Suppressor macrophage treated with lipopolysaccharide for 4 hours (primary cell): ENCODE data around the gene SCLY.
"Not testable (repeated sequence)": the region's sequence is repeated elsewhere in the genome, so short reads cannot be mapped to it uniquely, and the experiment has no call there.

Experiments
- DNase-seq: peaks from one replicate; pipeline ENCODE4 v3.0.0-alpha.2; 2020

SCLY gene, protein sequence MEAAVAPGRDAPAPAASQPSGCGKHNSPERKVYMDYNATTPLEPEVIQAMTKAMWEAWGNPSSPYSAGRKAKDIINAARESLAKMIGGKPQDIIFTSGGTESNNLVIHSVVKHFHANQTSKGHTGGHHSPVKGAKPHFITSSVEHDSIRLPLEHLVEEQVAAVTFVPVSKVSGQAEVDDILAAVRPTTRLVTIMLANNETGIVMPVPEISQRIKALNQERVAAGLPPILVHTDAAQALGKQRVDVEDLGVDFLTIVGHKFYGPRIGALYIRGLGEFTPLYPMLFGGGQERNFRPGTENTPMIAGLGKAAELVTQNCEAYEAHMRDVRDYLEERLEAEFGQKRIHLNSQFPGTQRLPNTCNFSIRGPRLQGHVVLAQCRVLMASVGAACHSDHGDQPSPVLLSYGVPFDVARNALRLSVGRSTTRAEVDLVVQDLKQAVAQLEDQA

DNA sequence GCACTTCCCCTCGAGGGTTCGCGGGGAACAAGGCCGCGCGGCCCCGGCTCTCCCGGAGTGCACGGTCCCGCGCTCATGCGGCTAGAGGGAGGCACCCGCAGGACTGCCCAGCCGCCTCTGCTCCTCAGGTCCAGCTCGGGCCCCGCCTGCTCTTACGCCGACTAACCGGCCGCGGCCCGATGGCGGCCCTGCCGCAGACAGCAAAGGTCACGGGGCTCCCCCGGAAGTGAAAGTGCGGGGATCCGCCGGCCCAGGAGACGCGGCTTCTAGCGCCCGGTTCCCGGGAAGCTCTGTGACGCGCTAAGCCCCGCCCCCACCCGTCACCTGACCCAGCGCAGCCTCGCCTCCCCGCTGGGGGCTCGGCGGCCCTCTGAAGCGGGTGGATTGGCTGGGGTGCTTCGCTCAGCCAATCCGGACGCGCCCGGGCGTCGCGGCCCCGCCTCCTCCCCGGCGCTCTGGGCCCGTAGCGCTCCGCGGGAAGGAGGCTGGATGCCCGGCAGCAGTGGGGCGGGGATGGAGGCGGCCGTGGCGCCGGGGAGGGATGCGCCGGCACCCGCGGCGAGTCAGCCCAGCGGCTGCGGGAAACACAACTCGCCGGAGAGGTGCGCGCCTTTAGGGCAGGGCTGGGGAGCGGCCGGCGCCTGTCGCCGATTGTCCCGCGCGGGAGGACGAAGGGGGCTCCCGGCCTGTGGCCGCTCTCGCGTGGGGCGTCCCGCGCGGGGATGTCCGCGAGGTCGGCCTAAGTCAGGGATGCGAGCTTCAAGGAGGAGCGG is at the start of gene SCLY:
Gene SCLY, plus strand, starts transcription at position 460 of the 773 bp plus-strand sequence. Its CDS starts 54 bp downstream, at position 514.
- peak; percentile 99 for DNase-seq

DNA sequence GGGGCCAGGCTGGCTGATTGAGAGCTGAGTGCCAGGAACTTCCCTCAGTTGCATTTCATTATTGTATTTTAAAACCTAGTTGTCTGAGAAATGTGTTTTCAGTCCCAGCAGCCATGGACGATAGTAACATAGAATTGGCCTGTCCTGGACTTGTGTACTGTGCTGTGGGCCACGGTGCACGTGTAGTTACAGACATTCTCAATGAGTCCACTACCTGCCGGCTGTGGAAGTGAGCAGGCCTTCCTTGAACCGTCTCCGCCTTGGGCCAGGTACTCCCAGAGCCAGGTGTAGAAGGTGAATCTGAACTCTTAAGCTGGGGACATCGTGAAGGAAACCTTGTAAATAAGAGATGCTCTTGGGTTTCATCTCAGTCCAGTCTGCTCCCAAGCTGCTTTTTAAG is 47.0 kb upstream of the SCLY start:
- DNase-seq = no peak

DNA sequence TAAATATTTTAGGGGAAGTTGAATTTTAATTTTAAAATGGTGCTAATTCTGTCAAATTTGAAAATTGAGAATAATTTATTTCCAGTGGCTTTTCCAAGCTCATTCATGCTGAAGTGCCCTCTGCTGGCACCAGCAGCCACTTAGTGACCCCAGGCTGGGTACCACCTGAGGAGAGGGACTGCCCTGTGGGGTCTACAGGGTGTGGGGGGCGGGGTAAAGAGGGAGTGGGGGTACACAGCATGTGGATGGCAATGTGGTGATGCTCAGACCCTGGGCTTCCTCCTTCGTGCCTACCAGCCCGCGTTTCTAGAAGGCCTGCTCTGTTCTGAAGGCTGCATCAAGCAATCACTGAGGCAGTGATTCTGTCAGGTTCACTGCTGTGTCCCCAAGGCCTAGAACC is 45.1 kb upstream of the SCLY start:
- no peak for DNase-seq

DNA sequence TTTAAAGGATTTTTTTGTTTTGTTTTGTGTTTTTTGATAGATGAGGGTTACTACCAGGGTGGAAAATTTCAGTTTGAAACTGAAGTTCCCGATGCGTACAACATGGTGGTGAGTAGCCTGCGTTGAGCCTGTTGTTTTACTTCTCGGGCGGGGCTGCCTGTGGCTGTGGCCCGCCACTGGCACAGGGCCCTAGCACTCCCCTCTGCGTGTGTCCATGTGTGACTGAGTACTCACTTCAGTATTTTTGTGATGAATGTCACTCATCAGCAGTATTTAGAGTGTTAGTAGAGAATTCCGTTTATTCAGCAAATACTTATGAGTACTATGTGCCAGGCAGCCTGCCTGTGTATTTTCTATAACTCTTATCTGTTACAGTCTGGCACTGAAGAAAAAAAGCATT is 44.3 kb upstream of the SCLY start:
- DNase-seq = no peak

DNA sequence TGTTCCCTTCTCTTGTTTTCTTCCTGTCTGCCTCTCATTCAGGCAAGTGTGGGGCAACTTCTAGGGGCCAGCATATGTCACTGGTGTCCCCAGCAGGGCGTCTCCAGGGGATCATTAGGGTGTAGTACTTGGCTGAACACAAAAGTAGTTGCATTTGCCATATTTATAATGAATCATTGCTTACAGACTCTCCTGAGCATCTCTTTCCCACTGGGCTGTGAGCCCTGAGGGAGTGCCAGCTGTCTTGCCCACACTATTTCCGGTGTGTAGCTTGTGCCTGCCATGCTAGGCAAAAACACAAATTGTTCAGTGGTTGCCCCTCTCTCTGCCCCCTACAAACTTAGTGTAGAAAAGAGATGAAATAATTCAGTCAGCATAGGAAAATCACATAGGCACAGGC is 40.8 kb upstream of the SCLY start:
- no peak for DNase-seq

DNA sequence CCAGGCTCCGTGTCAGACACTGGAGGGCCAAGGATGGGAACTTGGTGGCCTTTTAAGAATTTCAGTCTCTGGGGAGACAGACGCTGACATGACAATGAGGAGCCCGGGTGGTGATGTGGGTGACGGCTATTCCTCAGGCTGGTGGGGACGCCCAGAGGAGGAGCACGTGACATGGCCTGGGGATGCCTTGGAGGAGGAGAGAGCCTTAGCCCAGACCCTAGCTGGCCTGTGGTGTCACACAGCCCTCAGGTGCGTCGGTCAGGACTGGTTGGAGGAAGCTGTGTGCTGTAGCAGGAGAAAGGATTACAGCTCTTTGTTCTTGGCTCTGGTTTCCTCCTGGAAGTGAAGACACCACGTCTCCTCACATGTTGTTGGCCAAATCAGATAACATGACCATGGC is 40.0 kb upstream of the SCLY start:
- no peak for DNase-seq

DNA sequence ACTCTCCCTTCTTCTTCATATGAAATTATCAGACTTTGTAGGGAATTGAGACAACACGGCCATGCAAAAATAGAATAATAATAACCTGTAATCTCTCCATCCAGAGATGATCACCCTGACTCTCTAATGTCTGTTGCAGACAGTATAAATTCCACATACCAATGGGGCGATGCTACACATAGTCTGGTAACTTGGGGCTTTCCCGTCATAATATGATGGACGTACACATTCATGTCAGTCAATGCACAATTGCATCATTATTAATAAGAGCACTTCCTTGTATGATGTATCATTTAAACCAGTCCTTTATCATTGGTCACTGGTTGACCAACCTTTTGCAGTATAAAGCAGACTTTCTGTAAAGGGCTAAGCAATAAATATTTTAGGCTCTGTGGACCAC is 39.5 kb upstream of the SCLY start:
- peak; percentile 9 for DNase-seq

DNA sequence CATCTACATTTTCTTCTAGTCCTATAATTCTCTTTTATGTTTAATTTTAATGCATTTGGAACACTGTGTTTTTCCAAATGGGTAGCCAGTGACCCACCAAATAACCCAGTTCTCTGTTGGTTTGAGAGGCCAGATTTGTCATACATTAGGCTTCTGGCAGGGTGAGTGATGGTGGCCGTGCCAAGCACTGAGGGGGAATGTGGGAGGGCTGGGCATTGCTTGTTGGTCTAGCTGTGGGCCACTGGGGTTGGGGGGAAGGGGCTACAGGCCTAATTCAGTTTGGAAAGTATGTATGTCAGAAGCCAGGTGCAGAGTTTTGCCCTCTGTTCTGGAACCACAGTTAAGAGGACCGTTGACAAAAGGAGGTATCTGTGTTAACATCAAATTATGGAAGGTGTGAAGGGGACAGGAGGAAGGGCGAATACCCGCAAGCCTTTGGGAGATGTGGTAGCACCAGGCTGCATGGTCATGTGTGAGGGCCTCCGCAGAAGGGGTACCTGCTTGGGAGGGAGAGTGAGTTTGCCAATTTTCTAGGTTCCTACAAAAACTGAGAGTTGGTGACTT is 38.1 kb upstream of the SCLY start:
- DNase-seq = no peak

DNA sequence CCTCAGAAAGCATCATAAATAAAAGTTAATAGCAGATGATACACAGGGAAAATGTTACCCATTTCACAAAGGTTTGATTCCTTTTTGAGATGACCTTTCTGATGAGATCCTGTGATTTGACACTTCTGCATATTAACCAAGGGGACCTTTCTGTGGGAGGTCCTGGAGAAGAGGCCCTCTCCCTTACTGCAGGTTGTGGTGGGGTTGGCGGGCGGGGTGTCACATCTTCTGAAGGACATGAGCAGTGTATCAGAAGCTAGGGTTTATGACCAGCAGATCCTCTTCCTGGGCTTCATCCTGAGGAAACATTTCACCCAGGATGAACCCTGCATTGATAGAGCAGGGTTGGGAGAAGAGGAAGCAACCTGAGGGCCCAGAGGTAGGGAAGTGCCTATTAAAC is 37.2 kb upstream of the SCLY start:
- no peak for DNase-seq

DNA sequence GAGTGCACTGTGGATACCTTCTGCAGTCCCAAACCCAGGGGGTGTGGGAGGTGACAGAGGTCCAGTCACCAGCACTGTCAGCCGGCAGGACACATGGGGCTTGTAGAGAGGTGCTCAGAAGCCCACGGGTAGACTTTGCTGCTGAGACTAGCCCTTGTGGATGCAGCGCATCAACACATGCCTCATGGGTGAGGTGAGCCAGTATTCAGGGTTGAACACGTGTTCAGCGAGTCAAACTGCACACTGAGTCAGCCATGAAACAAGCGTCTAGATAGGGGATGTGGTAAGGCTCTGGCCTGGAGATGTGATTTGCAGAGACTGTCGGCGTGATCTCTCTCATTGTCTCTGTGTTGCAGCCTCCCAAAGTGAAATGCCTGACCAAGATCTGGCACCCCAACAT is 35.8 kb upstream of the SCLY start:
- DNase-seq = peak; percentile 14

DNA sequence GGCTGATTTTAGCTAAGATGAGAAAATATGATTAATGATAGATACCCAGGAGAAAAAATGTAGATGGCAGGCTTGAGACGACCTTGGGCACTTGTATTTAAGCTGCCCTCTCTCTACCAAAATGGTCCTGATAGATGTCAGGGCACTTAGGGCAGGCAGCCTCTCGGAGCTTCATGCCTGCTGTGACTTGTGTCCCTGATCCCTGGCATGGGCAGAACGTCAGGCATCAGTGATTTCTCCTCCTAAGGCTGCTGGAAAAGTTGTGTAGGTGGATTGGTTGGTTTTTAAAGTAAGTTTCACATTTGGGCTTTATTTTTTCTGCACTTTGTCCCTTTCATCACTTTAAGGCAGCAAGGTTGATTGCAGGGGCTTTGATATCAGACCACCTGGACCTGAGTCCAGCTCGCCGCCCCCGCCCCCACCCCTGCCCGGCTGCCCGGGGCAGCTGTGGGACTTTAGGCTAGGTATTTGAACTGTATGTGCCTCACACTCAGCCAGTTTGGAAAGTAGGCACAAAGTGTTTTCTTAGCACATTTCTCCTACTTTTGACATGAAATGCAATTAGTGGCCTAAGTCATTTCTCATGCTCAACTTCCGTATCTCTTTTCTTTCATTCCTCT is 35.0 kb upstream of the SCLY start:
- DNase-seq = no peak

DNA sequence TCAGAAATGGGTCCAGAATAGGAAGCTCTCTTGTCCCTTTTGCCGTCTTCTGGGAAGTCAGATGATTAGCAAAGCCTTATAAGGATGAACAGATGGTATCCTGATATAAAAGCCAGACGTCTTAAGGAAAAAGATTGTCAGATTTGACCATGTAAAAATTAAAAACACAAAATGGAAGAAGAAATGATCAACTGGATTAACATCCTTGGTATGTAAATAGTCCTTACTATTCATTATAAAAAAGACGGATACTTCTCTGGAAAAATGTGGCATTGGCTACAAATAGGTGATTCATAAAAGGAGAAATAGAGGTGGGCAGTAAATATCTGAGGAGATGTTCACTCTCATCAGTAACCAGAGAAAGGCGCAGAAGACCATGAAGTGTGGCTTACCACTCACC is 33.7 kb upstream of the SCLY start:
- no peak for DNase-seq

DNA sequence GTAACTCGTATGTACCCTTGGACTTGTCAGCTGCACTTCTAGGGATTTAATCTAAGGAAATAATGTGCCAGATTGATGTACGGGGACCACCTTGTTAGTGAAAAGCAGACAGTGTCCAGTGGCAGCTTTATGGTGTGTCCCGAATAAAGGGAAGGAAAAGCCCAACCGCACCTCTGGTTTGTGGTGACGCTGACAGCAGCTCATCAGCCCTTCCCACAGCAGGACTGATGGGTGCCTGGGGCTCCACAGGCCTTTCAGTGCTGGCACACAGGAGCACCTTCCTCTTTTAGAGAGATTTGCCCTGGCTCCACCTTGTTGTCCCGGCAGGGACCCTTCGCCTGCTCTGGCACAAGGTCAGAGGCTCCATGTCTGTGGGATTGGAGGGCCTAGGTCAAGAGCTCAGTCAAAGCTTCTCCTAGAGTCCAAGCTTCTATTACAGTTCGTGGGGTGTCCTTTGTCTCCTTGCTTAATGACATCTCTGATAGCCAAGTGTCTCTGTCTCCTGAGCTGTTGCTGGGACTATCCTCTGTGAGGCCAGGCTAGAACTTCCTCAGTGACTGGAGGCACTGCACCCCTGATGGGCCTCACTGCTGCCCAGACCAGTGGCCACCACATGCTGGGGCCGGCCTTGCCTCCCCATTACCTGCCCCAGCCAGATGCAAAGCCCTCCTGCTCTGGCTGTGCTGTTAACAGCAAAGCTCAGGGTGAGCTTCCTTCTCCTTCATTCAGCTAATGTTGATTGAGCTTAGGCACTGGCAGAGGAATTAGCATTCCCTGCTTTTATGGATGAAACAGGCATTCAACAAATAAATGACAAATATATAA is 33.0 kb upstream of the SCLY start:
- DNase-seq = peak; percentile 19

DNA sequence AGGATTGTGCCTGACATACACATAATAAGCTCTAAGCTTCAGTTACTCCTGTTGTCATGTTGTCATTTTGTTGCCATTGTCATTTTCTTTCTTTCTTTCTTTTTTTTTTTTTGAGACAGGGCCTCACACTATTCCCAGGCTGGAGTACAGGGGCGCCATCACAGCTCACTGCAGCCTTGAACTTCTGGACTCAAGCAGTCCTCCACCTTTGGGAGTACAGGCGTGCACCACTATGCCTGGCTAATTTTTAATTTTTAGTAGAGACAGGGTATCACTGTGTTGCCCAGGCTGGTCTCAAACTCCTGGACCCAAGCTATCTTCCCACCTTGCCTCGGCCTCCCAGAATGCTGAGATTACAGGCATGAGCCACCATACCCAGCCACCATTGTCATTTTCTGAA is 30.9 kb upstream of the SCLY start:
- DNase-seq = no peak

DNA sequence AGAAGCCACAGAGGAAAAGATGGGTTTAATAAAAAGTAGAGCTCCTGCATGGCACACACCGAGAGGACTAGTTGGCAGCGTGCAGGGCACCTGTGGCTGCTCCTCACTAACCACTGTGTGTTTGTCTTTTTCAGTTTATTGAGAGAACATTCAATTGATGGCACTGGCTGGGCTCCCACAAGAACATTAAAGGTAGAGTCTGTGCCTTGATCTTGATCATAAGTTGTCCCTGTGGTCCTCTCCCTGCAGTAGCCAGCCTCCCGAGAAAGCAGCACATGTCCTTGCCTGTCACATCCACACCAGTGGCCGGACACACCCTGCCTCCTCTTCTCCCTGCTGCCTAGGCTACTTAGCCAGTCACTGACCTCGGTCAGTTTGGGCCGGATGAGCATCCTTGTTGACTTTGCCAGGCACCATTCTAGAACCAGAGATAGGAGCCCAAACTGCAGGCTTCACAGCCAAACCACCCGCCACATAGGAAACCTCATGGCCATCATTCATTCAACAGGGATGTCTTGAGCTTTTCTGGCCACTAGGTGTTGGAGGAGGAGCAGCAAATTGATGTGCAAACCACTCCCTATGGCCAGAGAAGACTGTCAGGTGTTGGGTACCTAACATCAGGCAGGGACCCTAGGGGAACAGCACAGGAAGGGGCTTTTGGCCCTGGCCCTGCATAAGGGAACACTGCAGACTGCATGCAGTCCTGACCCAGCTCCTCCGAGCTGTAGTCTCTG is 30.2 kb upstream of the SCLY start:
- DNase-seq = no peak

DNA sequence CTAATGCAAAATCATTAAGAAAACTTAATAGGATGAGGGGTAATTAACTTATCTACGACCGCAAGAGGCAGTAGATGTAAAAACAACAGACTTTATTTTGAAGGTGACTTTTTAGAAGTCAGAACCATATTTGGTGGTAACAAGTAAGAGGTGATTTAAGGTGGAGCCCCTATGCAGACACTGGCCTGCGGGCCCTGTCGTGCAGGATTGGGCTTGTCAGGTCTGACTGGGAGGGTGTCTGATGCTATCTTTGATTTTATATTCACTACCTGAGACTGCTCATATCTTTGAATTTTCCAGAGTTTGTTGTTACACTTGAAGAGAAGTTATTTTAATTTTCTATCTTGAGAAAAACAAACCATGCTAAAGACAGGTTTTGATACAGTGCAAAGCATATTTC is 29.1 kb upstream of the SCLY start:
- DNase-seq = no peak

DNA sequence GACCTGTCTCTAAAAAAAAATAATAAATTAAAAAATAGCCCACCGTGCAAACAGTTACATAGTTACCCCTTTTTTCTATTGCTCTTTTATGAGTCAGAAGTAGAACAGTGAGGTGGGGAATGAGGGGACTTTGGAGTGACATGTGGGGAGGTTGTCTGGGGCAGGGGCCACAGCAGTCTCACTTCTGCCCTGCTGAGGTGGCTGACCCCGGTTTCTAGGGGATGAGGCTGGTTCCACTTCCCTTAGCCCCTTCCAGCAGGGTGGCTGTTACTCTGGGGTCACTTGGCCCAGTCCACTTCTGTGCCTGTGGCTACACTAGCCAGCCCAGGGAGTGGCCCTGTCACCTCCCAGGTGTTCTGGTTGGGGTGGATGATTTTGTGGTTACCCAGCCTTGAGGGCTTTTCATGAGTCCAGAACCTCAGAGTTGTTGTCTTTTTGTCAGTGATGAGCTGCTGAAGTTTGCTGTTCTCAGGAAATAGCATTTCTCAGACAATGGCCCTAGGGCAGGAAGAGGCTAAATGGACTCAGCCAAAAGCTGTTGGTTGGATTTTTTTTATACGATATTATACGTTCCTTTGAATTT is 28.0 kb upstream of the SCLY start:
- DNase-seq = no peak

DNA sequence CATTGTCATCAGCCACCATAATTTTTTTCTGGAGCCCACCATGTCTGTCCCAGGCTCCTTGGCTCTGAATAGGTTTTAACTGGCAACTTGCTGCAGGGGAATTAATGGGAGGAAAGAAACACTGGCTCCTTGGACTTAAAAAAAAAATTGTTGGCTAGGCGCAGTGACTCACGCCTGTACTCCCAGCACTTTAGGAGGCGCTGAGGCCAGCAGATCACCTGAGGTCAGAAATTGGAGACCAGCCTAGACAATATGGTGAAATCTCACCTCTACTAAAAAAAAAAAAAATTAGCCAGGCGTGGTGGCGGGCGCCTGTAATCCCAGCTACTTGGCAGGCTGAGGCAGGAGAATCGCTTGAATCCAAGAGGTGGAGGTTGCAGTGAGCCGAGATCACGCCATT is 26.8 kb upstream of the SCLY start:
- not testable (repeated sequence) for DNase-seq

DNA sequence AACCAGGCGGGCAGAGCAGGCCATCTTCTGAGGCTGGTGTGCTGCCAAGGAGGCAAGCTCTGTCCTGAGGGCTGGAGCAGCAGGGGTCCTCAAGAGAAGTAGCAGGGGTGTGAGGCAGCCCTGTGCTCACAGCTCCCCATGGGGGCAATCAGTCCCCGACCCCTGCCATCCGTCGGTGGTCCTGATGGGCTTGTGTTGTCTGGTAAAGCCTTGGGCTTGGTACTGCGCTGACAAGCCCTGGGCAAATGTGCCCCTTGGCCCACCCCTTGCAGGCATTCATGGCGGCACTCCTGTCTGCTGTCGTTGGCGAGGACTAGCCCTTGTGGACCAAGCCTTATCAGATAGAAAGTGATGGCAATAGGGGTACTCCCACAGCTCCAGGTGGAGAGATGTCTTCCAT is 22.6 kb upstream of the SCLY start:
- no peak for DNase-seq

DNA sequence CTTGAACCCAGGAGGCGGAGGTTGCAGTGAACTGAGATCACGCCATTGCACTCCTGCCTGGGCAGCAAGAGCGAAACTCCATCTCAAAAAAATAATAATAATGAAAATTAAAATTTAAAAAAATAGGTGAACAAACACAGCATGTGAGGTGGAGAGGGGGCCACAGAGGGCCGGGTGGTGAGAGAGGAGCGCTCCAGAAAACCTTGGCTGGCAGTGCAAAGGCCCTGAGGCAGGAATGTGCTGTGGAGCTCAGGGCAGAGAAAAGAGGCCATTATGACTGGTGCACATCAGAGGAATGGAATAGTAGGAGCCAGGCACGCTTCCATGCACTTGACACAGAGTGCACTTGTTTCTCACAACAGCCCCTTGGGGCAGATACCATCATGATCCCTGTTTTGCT is 21.6 kb upstream of the SCLY start:
- DNase-seq = no peak

DNA sequence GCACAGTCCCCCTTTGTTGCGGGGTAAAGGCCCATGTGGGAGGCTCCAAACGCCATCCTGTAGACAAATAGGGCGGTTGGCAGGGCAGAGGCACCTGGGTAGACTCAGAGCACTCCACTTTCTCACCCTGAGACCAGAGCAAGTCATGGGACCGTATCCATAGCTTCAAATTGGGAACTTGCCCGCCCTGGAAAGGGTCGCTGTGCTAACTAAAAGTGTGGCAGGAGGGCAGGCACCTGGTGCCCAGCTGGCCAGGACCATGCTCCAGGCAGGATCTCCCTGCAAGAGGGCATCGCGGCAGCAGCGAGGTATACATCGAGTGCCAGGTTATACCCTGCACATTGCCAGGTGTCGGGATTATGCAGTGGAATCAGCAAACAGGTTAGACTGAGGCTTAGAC is 20.8 kb upstream of the SCLY start:
- no peak for DNase-seq

DNA sequence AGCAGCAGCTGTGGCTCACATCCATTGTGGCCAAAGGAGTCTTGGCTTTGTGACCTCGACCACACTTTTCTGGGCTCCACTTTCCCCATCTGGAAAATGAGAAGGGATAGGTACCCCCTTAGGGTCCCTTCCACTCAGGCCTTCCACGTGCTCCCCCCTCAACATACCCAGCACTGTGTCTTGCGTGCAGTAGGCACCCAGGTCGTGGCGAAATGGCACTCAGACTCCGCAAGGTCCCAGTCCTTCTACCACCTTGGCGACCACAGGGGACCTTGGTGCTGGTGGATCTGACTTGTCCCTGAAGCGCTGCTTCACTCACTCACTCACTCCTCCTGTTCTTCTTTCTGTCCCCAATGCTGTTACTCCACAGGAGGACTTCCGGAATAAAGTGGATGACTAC is 19.9 kb upstream of the SCLY start:
- no peak for DNase-seq
